OCI-LY3 (cell line): ENCODE data around the gene SLC6A4.

Source experiments
- H2AFZ ChIP-seq: fragments of 200-600, 300-600 bp; shearing (Covaris generic); 2 replicates; pipeline ENCODE4 v1.6.0; 2014; ENCODE audit warnings: antibody characterized with exemption, low read depth, low read length
- H3K27ac ChIP-seq: fragments of 200-600, 300-600 bp; sonication (generic); 2 replicates; pipeline ENCODE4 v1.5.1; 2014; ENCODE audit warnings: mild to moderate bottlenecking, low read length, moderate library complexity, mixed read lengths
- H3K27me3 ChIP-seq: fragments of 200-600, 300-600 bp; sonication (generic); 2 replicates; pipeline ENCODE4 v1.6.1; 2014; ENCODE audit warnings: low read depth, low read length, mixed read lengths
- H3K36me3 ChIP-seq: fragments of 200-600, 300-600 bp; sonication (generic); replicated peaks from 2 replicates; pipeline ENCODE3; 2014; ENCODE audit warnings: low read depth, low read length, mixed read lengths
- H3K4me1 ChIP-seq: fragments of 300-600, 200-600 bp; sonication (generic); 2 replicates; pipeline ENCODE4 v1.6.1; 2014; ENCODE audit warnings: low read length, mixed read lengths
- H3K4me2 ChIP-seq: fragments of 200-600, 300-600 bp; sonication (generic); 2 replicates; pipeline ENCODE4 v1.6.1; 2014; ENCODE audit warnings: low read length, mixed read lengths
- H3K4me3 ChIP-seq: fragments of 300-600, 200-600 bp; sonication (generic); 2 replicates; pipeline ENCODE4 v1.5.1; 2014; ENCODE audit warnings: antibody characterized with exemption, mild to moderate bottlenecking, low read length, moderate library complexity
- H3K79me2 ChIP-seq: fragments of 300-600, 200-600 bp; shearing (Covaris generic); 2 replicates; pipeline ENCODE4 v1.6.1; 2014; ENCODE audit warnings: mild to moderate bottlenecking, low read length, mixed read lengths
- H3K9ac ChIP-seq: fragments of 300-600, 200-600 bp; shearing (Covaris generic); 2 replicates; pipeline ENCODE4 v1.6.0; 2014; ENCODE audit warnings: mild to moderate bottlenecking, low read length, moderate library complexity
- H3K9me3 ChIP-seq: fragments of 200-600, 300-600 bp; shearing (Covaris generic); 2 replicates; pipeline ENCODE4 v1.6.1; 2014; ENCODE audit warnings: low read length, mixed read lengths; ENCODE audit not compliant: insufficient read depth
- H4K20me1 ChIP-seq: fragments of 200-600, 300-600 bp; sonication (generic); 2 replicates; pipeline ENCODE4 v1.6.1; 2016; ENCODE audit warnings: low read length, mixed read lengths; ENCODE audit not compliant: insufficient read depth
- CTCF ChIP-seq: fragments of 200-600, 300-600 bp; sonication (generic); IDR thresholded peaks from 2 replicates; pipeline ENCODE4 v1.5.1; 2014; ENCODE audit warnings: antibody characterized with exemption, low read length, low read depth
- EZH2phosphoT487 ChIP-seq: fragments of 200-600 bp; shearing (Covaris generic); IDR thresholded peaks from 2 replicates; pipeline ENCODE4 v1.6.1; 2018; ENCODE audit warnings: antibody characterized with exemption, mixed run types, low read depth

Gene SLC6A4

GRCh38 chr17:30191072-30191471 is 44.4 kb downstream of the SLC6A4 start:
- Histone ChIP-seq H3K4me1 (no peaks in the 10 kb centered on the region), H2AFZ (no peak overlapping the region), H3K4me2 (no peak overlapping the region), H3K79me2 (no peaks in the 10 kb centered on the region), H3K36me3 (peaks cover 3% of the 10 kb centered on the region), H3K9me3 (no peaks in the 10 kb centered on the region), H3K4me3 (no peak overlapping the region), H3K27me3 (peaks cover 22% of the 10 kb centered on the region), H4K20me1 (no peaks in the 10 kb centered on the region), H3K9ac (no peak overlapping the region), H3K27ac (no peak overlapping the region)
- no peak for TF ChIP-seq EZH2phosphoT487
- TF ChIP-seq CTCF, result no peak

DNA sequence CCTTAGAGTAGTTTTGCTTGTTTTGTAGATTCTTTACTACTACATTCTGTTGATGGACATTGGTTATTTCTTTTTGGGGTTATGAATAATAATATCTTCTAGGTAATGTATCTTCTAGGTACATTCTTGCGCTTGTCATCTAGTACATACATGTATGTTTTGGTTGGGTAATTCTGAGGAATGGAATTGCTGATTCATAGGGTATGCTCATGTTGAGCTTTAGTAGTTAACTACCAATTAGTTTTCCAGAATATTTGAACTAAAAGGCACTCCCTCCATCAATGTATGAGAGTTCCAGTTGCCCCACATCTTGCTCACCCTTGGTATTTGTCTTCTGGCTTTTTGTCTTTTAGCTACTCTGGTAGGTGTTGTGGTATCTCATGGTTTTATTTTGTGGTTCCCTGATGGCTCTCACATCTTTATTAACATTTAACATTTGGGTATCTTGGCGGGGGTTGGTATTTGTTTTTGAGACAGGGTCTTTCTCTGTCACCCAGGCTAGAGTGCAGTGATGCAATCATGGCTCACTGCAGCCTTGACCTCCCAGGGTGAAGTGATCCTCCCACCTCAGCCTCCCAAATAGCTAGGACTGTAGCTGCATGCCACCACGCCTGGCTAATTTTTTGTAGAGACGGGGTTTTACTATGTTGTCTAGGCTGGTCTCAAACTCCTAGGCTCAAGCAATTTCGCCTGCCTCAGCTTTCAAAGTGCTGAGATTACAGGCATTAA is 47.1 kb downstream of the SLC6A4 start:
- no peak for TF ChIP-seq EZH2phosphoT487
- H3K4me3 ChIP-seq, result no peak overlapping the region
- H3K9ac ChIP-seq, result no peak overlapping the region
- peaks cover 15% of the 10 kb centered on the region for H3K36me3 ChIP-seq
- no peak overlapping the region for H2AFZ ChIP-seq
- no peak overlapping the region for H3K27ac ChIP-seq
- peaks cover 17% of the 10 kb centered on the region for H3K27me3 ChIP-seq
- H3K9me3 ChIP-seq, result no peaks in the 10 kb centered on the region
- H3K4me1 ChIP-seq, result no peaks in the 10 kb centered on the region
- H3K4me2 ChIP-seq, result no peak overlapping the region
- no peaks in the 10 kb centered on the region for H3K79me2 ChIP-seq
- H4K20me1 ChIP-seq, result no peaks in the 10 kb centered on the region

GRCh38 chr17:30187573-30187972 is 47.9 kb downstream of the SLC6A4 start:
- no peak overlapping the region for H3K9ac ChIP-seq
- H3K36me3 ChIP-seq, result peaks cover 19% of the 10 kb centered on the region
- H3K27ac ChIP-seq, result no peak overlapping the region
- no peaks in the 10 kb centered on the region for H4K20me1 ChIP-seq
- no peaks in the 10 kb centered on the region for H3K79me2 ChIP-seq
- H3K27me3 ChIP-seq, result peaks cover 9% of the 10 kb centered on the region
- no peak overlapping the region for H3K4me3 ChIP-seq
- TF ChIP-seq CTCF (no peak), EZH2phosphoT487 (no peak)
- H3K9me3 ChIP-seq, result no peaks in the 10 kb centered on the region
- no peak overlapping the region for H3K4me2 ChIP-seq
- H3K4me1 ChIP-seq, result no peaks in the 10 kb centered on the region
- H2AFZ ChIP-seq, result no peak overlapping the region

- Histone ChIP-seq H3K4me3 (no peak overlapping the region), H2AFZ (no peak overlapping the region), H3K27ac (no peak overlapping the region), H3K4me1 (no peaks in the 10 kb centered on the region), H3K9me3 (no peaks in the 10 kb centered on the region), H3K4me2 (no peak overlapping the region), H3K27me3 (peaks cover 2% of the 10 kb centered on the region; the same call in 1 of the 2 replicates), H4K20me1 (no peaks in the 10 kb centered on the region), H3K9ac (no peak overlapping the region), H3K79me2 (no peaks in the 10 kb centered on the region), H3K36me3 (peaks cover 19% of the 10 kb centered on the region)
- TF ChIP-seq EZH2phosphoT487, result no peak
- TF ChIP-seq CTCF, result no peak
Observed at GRCh38 chr17:30186761-30187160, 48.7 kb downstream of the SLC6A4 start.
